ENCODE data around the gene PROZ.

The PROZ gene

DNA sequence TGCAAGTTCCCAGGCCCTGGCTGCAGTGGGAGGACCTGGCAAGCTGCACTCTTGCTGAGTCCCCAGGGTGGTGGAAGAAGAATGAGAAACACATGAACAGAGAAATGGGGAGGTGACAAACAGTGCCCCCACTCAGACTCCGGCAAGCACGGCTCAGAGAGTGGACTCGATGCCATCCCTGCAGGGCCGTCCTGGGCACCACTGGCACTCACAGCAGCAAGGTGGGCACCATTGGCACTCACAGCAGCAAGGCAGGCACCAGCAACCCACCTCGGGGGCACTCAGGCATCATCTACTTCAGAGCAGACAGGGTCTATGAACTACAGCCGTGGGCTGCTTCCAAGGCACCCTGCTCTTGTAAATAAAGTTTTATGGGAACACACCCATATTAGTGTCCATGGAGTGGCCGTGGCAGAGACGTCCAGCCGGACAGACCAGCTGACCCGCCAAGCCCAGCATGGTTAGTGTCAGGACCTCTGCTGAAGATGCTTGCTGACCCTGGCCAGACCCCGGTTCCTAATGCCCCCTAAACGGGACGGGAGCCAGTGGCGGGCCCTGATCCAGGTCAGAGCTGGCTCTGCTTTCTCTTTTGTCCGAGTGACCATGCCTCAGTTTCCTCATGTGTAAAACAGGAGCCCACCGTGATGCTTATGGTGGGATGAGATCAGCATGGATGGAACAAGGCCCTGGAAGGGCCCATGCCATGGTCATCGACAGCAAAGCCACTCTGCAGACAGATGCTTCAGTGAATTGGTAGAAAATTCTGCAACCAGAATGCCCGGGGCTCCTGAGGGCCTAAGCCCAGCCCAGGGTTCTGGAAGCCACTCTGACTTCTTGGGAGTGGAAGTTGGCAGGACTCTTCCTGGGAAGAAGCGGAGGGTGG lies 37.9 kb upstream of the PROZ start:
- DNase-seq, result no peak

DNA sequence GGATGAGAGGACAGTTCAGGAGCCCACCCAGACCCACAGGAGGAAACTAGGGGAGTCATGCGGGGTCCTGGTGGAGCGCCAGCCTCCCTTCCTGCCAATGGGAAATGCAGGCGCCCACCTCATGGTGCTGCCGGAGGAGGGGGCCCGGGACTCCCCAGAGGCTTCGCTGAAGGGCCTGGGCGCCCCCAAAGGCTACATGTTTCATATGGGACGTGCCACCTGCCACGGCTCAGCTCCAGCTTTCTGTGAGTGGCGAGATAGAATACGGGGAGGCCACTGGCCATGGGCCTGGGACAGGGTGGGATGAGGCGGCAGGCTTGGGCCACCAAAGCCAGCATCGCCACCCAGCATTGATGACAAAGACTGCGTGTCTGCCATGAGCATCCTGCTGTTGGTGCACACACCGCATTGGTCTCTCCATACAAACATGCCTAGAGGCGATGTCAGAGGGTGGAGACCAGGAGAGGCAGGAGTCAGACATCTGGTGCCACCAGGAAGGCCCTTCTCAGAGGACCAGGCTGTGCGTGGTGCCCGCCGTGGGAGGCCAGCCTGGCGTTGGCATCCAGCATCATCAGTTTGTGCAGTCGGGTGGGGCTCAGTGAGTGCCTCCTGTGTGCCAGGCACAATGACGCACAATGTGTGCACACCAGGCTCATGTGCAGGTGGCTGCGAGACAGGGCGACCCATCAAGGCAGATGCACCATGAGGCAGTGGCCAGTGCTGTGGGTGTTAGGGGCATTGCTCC lies 37.1 kb upstream of the PROZ start:
- DNase-seq, result no peak

DNA sequence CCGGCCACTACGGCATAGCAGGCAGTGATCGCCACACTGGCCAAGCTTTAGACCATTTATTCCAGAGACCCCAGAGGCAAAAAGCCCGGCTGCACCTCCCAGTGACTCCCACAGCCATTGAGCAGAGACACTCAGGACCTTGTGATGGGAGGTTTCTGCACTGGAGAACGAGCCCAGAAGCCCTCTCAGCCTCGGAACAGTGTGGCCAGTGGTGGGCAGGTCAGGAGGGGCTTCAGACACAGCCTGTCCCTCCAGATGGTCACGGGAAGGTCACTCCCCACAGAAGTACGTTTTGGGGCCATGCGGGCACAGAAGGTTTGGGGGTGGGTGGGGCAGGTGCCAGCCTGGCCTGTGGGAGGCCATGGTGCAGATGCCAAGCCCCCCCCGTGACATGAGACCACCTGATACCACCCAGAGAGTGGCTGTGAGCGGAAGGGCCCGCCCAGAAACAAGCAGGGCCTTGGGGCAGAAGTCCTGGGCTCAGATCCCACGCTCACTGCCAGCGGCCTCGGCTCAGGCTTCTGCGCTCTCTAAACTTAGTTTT lies 36.4 kb upstream of the PROZ start:
- DNase-seq, result no peak

- no peak for DNase-seq
Measured at GRCh38 chr13:113122550-113123225, 35.8 kb upstream of the PROZ start, which contains the start of gene F10. Gene F10, plus strand, starts transcription at chr13:113122799. Its CDS starts 57 bp downstream, at chr13:113122856.

DNA sequence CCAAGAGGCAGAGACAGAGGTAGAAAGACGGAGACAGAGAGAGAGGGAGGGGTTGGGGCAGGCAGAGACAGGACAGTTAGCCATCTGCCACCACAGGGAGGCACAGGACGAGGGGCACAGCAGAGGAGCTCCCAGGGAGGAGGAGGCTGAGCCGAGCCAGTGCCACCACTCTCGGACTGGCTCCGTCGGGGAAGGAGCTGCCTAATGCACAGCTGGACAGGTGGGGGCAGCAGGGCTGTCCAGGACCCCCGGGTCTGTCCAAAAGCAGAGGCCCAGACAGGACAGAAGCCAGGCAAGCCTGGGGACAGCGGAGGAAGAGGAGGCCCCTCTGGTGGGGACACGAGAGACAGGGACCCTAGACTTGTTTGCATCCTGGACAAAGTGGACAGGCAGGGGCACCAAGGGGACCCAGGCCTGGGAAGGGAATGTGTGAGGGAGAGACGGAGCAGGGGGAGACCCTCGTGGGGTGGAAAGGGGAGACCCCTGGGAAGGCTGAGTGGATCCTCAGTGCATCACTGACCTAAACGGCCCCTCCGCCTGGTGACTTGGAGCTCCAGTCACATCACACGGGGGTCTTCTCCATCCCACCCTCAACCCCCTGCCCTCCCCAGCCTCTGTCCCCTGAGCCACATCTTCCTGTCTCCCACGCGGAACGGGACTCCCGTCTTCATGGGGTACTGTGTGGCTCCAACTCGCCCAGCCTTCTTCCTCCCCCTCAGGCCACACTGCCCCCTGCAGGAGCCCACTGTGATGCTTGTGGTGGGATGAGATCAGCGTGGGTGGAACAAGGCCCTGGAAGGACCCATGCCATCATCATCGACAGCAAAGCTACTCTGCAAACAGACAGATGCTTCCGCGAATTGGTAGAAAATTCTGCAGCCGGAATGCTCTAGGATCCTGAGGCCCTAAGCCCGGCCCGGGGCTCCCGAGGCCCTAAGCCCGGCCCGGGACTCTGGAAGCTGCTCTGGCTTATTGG lies 34.9 kb upstream of the PROZ start:
- no peak for DNase-seq

GRCh38 chr13:113124211-113124970 lies 34.1 kb upstream of the PROZ start:
- DNase-seq, result no peak

- no peak for DNase-seq
Measured at GRCh38 chr13:113125506-113126264, 32.8 kb upstream of the PROZ start.

GRCh38 chr13:113126265-113127150 lies 31.9 kb upstream of the PROZ start:
- no peak for DNase-seq

GRCh38 chr13:113129480-113129879 lies 29.0 kb upstream of the PROZ start:
- DNase-seq, result no peak

GRCh38 chr13:113129921-113130750 lies 28.3 kb upstream of the PROZ start:
- DNase-seq, result no peak

GRCh38 chr13:113135281-113135760 lies 23.1 kb upstream of the PROZ start:
- no peak for DNase-seq

DNA sequence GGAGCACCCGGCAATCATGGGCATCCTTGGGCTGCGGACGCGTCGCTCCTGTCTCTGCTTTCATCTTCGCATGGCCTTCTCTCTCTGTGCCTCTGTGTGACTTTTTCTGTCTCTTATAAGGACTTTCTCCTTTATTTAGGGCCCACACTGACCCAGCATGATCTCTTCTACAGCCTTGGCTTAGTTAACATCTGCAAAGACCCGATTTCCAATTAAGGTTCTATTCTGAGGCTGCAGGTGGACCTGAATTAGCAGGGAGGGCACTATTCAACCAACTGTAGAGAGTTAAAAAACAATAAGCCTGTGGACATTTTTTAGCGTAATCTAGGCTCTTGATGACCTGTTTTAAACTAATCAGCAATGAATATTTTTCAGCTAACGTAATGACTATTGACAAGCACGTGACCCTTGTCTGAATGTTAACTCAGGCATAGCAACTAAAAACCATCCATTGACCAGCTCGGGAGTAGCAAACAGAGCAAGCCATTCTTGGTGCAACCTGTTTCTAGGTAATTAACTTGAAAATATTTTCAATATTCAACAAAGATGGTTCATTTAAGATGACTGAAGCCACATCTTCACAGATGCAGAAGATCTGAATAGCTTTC lies 20.7 kb upstream of the PROZ start:
- DNase-seq, result no peak

- DNase-seq, result no peak
Measured at GRCh38 chr13:113138792-113139551, 19.5 kb upstream of the PROZ start.

DNA sequence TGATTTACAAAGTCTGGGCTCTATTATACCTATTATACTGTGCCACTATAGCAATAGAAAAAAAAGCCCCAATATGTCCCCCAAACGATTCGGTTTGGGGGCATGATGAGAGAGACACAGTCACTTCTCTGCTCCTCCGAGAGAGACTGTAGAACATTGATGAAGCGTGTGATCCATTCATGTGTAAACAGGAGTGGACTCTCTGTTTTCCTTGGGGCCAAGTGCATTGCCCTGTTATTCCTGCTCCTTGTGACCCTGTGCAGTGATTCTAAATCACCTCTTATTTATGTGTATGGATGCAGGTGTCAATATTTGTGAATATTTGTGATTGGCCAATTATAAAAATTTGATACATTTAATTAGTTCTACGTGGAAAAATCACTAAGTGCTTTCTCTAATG lies 18.9 kb upstream of the PROZ start:
- no peak for DNase-seq

DNA sequence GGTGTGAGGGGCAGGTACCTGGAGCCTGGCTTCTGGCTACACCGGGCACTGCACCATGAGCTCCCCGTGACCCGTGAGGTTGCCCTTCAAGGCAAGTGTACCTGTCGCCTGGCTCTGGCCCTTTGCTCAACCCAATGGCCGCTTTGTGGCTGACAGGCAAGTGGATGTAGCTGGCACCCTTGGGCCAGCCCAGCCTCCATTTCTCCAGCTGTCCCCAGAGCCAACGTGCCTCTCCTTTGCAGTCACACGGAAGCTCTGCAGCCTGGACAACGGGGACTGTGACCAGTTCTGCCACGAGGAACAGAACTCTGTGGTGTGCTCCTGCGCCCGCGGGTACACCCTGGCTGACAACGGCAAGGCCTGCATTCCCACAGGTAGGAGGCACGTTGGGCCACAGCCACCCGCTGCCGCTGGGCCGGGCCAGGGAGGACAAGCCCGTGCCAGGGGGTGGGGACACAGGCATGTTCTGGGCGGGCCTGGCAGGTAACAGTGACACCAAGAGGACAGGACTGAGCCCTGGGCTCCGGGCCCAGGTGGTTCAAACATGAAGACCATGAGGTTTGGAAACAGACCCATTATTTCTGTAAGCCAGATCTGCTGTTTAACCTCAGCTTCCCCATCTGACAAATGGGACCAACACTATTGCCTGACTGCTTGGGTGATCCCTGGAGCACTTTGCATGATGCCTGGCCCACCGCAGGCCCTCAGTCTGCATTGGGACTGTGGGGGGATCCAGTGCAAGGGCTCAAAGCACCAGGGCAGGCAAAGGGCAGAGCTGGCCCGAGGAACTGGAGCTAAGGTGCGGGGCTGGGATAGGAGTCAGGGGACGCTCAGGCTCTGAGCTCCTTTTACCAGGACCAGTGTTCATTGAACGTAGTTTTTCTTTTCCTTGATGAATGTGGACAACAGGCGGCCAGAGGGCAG lies 17.5 kb upstream of the PROZ start:
- no peak for DNase-seq

DNA sequence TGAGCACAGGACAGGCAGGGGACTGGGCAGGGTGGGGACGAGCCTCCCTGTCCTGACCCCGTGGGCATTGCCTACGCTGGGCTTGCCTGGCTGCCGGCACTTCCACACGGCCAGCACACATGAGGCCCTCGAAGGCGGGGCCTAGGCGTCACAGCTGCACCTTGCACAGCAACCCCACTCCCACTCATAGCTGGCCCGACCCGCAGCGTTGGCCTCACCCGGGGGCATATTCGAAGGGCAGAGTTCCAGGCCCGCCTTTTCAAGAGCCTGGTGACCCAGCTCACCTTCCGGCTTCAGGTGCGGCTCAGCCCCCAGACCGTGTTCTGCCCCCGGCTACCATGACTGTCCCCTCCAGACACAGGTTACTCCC lies 16.9 kb upstream of the PROZ start:
- DNase-seq, result no peak
